H1 (cell line): Measurements from ENCODE around the gene FCRL4. TPM values are rescaled to one million over a fixed set of nuclear protein-coding genes. Genes with fewer than 3 reads are reported as not detected.

Experiments used
- CTCF ChIA-PET: fragments of 300-600 bp; sonication (Branson Sonifier 250); formaldehyde crosslinking; loops from one replicate; lab custom pipeline; 2021; ENCODE audit not compliant: partially characterized antibody; lab: Charles Lee
- POLR2A ChIA-PET: fragments of 300-600 bp; sonication (Branson Sonifier 250); formaldehyde crosslinking; loops from one replicate; lab custom pipeline; 2021; ENCODE audit warnings: inconsistent platforms; ENCODE audit not compliant: partially characterized antibody; lab: Charles Lee
- DNase-seq, 2 experiments: peaks; one replicate each; pipeline versions ENCODE4 v3.0.0 to v3.0.0-alpha.2; 2010 to 2022; ENCODE audit warnings: low spot score in 2 of 2, low read depth in 1 of 2, mixed read lengths in 1 of 2
- FAIRE-seq: peaks from 2 replicates; lab custom pipeline; 2011; peaks lifted over from hg19 to GRCh38; lab: Jason Lieb, UNC
- H2AFZ ChIP-seq: 2 replicates; pipeline ENCODE4 v1.8.1; 2012; ENCODE audit warnings: low read length, inconsistent platforms
- H2AK5ac ChIP-seq: 2 replicates; pipeline ENCODE4 v1.6.1; 2013; ENCODE audit warnings: low read depth, low read length
- H2BK120ac ChIP-seq: replicated peaks from 2 replicates; pipeline ENCODE3; 2013; ENCODE audit warnings: low read depth, low read length, inconsistent platforms
- H2BK12ac ChIP-seq: 2 replicates; pipeline ENCODE4 v1.6.1; 2013; ENCODE audit warnings: low read depth, low read length
- H2BK15ac ChIP-seq: 2 replicates; pipeline ENCODE4 v1.6.1; 2013; ENCODE audit warnings: low read length
- H2BK20ac ChIP-seq: 2 replicates; pipeline ENCODE4 v1.6.1; 2013; ENCODE audit warnings: low read length
- H2BK5ac ChIP-seq: 2 replicates; pipeline ENCODE4 v1.6.1; 2013; ENCODE audit warnings: low read depth, low read length
- H3K14ac ChIP-seq: 2 replicates; pipeline ENCODE4 v1.6.1; 2013; ENCODE audit warnings: inconsistent platforms; ENCODE audit not compliant: insufficient read length
- H3K18ac ChIP-seq: 2 replicates; pipeline ENCODE4 v1.6.1; 2013; ENCODE audit warnings: low read length; ENCODE audit errors: extremely low read depth
- H3K23ac ChIP-seq: 2 replicates; pipeline ENCODE4 v1.6.1; 2013; ENCODE audit warnings: inconsistent platforms; ENCODE audit not compliant: insufficient read length
- H3K23me2 ChIP-seq: 2 replicates; pipeline ENCODE4 v1.6.1; 2013; ENCODE audit warnings: low read depth, low read length
- H3K27ac ChIP-seq: 2 replicates; pipeline ENCODE4 v1.6.1; 2011; ENCODE audit warnings: low read depth, low read length, inconsistent platforms
- H3K27me3 ChIP-seq, 4 experiments: replicated peaks in 1 of 4; 1 replicate in 1 of 4; 2 replicates in 3 of 4; pipeline versions ENCODE4 v1.6.1 to v1.8.1; 2011 to 2013; ENCODE audit warnings: low read length in 3 of 4, mild to moderate bottlenecking in 3 of 4, inconsistent platforms in 2 of 4, mixed read lengths in 2 of 4, moderate library complexity in 1 of 4; ENCODE audit not compliant: control insufficient read depth in 3 of 4, insufficient read depth in 3 of 4; ENCODE audit errors: extremely low read depth in 1 of 4
- H3K36me3 ChIP-seq, 4 experiments: 2 replicates each; pipeline versions ENCODE4 v1.6.1 to v1.8.1; 2011 to 2013; ENCODE audit warnings: mild to moderate bottlenecking in 4 of 4, low read length in 3 of 4, moderate library complexity in 2 of 4, control low read depth in 1 of 4, inconsistent platforms in 1 of 4; ENCODE audit not compliant: insufficient read depth in 4 of 4, control insufficient read depth in 2 of 4
- H3K4ac ChIP-seq: replicated peaks from 2 replicates; pipeline ENCODE3; 2013; ENCODE audit warnings: low read length, low read depth, mixed read lengths, inconsistent platforms; ENCODE audit not compliant: insufficient read length
- H3K4me1 ChIP-seq, 4 experiments: replicated peaks in 1 of 4; 1 replicate in 1 of 4; 2 replicates in 3 of 4; pipeline versions ENCODE4 v1.6.1 to v1.8.1; 2011 to 2013; ENCODE audit warnings: low read length in 3 of 4, inconsistent platforms in 2 of 4, mixed read lengths in 1 of 4; ENCODE audit not compliant: insufficient read depth in 4 of 4, control insufficient read depth in 3 of 4
- H3K4me2 ChIP-seq, 2 experiments: 2 replicates each; pipeline versions ENCODE4 v1.6.1 to v1.8.1; 2011 to 2013; ENCODE audit warnings: low read depth in 2 of 2, low read length in 2 of 2, control low read depth in 1 of 2, inconsistent platforms in 1 of 2, mild to moderate bottlenecking in 1 of 2; ENCODE audit not compliant: insufficient read depth in 1 of 2
- H3K4me3 ChIP-seq, 4 experiments: fragments of 200-600, 300-600 bp in 1 of 4; sonication (generic), shearing (Covaris generic), sonication (Bioruptor Twin) in 1 of 4; 2 replicates each; pipeline versions ENCODE4 v1.5.1 to v1.8.1; 2011 to 2016; ENCODE audit warnings: low read length in 4 of 4, low read depth in 3 of 4, control low read depth in 2 of 4, inconsistent platforms in 2 of 4, mild to moderate bottlenecking in 2 of 4, mixed read lengths in 1 of 4, moderate library complexity in 1 of 4; ENCODE audit not compliant: insufficient read depth in 2 of 4; ENCODE audit errors: extremely low read depth in 1 of 4
- H3K56ac ChIP-seq: replicated peaks from 2 replicates; pipeline ENCODE3; 2013; ENCODE audit warnings: low read depth, mild to moderate bottlenecking, mixed read lengths, low read length, inconsistent platforms; ENCODE audit not compliant: insufficient read length
- H3K79me1 ChIP-seq: 2 replicates; pipeline ENCODE4 v1.6.1; 2013; ENCODE audit warnings: low read depth, low read length, control low read depth
- H3K79me2 ChIP-seq, 2 experiments: 2 replicates each; pipeline versions ENCODE4 v1.6.1 to v1.8.1; 2012 to 2013; ENCODE audit warnings: low read length in 2 of 2, mild to moderate bottlenecking in 2 of 2, inconsistent platforms in 1 of 2; ENCODE audit not compliant: insufficient read depth in 2 of 2, control insufficient read depth in 1 of 2
- H3K9ac ChIP-seq, 4 experiments: replicated peaks in 1 of 4; 1 replicate in 1 of 4; 2 replicates in 3 of 4; pipeline versions ENCODE4 v1.6.1 to v1.8.1; 2011 to 2013; ENCODE audit warnings: low read depth in 3 of 4, low read length in 3 of 4, control low read depth in 2 of 4, mild to moderate bottlenecking in 2 of 4, moderate library complexity in 2 of 4, inconsistent platforms in 1 of 4; ENCODE audit errors: extremely low read depth in 1 of 4
- H3K9me3 ChIP-seq, 2 experiments: 2 replicates each; pipeline versions ENCODE4 v1.6.1 to v1.8.1; 2012 to 2013; ENCODE audit warnings: mild to moderate bottlenecking in 2 of 2, moderate library complexity in 2 of 2, control low read depth in 1 of 2, inconsistent platforms in 1 of 2, low read depth in 1 of 2, low read length in 1 of 2, mixed read lengths in 1 of 2; ENCODE audit not compliant: insufficient read depth in 2 of 2
- H4K20me1 ChIP-seq, 2 experiments: replicated peaks in 1 of 2; 2 replicates each; pipeline versions ENCODE3 to v1.8.1; 2011 to 2013; ENCODE audit warnings: inconsistent platforms in 2 of 2, low read length in 2 of 2, mild to moderate bottlenecking in 1 of 2; ENCODE audit not compliant: insufficient read depth in 2 of 2, control insufficient read depth in 1 of 2
- H4K5ac ChIP-seq: 2 replicates; pipeline ENCODE4 v1.6.1; 2013; ENCODE audit warnings: low read length, low read depth, mixed read lengths, inconsistent platforms; ENCODE audit not compliant: insufficient read length
- H4K8ac ChIP-seq: 2 replicates; pipeline ENCODE4 v1.8.0; 2013; ENCODE audit warnings: mild to moderate bottlenecking, moderate library complexity, low read length, inconsistent platforms; ENCODE audit not compliant: insufficient read depth; ENCODE audit errors: extremely low read depth
- H4K91ac ChIP-seq: replicated peaks from 2 replicates; pipeline ENCODE3; 2013; ENCODE audit warnings: low read length, mixed read lengths, inconsistent platforms; ENCODE audit not compliant: insufficient read length
- BACH1 ChIP-seq: IDR thresholded peaks from 2 replicates; pipeline ENCODE4 v1.6.1; 2012; ENCODE audit warnings: low read length, improper control_type of control experiment
- CBX8 ChIP-seq: fragments of 300-800, 300-1000 bp; sonication (generic); IDR thresholded peaks from 2 replicates; pipeline ENCODE4 v1.7.1; 2016; ENCODE audit warnings: low read depth, low read length, borderline replicate concordance
- CREB1 ChIP-seq: IDR thresholded peaks from 2 replicates; pipeline ENCODE4 v1.6.1; 2012; ENCODE audit warnings: inconsistent platforms
- TAF7 ChIP-seq: optimal IDR thresholded peaks from 2 replicates; pipeline ENCODE3; 2011; ENCODE audit warnings: low read depth, mild to moderate bottlenecking, inconsistent platforms, low read length, moderate library complexity, borderline replicate concordance
- TCF12 ChIP-seq: IDR thresholded peaks from 2 replicates; pipeline ENCODE4 v1.6.1; 2011; ENCODE audit warnings: low read depth, mild to moderate bottlenecking, low read length
- WGBS, 2 experiments: shearing (Covaris generic) in 1 of 2; methylation state at CpG; one replicate each; pipeline versions ENCODE4 v1.1.6 to v1.1.7; 2013 to 2015; ENCODE audit warnings: low lambda C conversion rate in 2 of 2, mixed read lengths in 2 of 2, inconsistent platforms in 1 of 2, low coverage in 1 of 2, missing lambda C conversion rate in 1 of 2; ENCODE audit not compliant: insufficient replicate concordance in 2 of 2, insufficient coverage in 1 of 2, insufficient read length in 1 of 2; ENCODE audit errors: extremely low coverage in 1 of 2, missing lambda C conversion rate in 1 of 2; 5-methylcytosine and 5-hydroxymethylcytosine counted together
- polyA plus RNA-seq, 7 experiments: library from polyadenylated mRNA; depleted of rRNA in 3 of 7; stranded (reverse) in 5 of 7; unstranded in 2 of 7; fragments of >200 nt in 5 of 7; fragments of 200-250 nt in 2 of 7; gene quantifications; 1 replicate in 5 of 7; 2 replicates in 1 of 7; 4 replicates in 1 of 7; pipeline versions ENCODE4 v1.2.1 to v1.2.3, GENCODE V29; 2011 to 2013; ENCODE audit warnings: missing spikeins in 2 of 7, mixed read lengths in 2 of 7
- total RNA-seq: library from RNA; stranded (reverse); fragmentation: NEBNext Ultra II Directional; extraction: Animal tissue kit (Norgen Biotek cat#: 25700); gene quantifications from 2 replicates; pipeline ENCODE4 v1.2.1, GENCODE V29; 2021

The FCRL4 gene
- total and polyA plus RNA-seq, 2 of the 8 experiments (the other 6 are each of a cell fraction or from before 2014, with no cell fraction given): not detected

DNA sequence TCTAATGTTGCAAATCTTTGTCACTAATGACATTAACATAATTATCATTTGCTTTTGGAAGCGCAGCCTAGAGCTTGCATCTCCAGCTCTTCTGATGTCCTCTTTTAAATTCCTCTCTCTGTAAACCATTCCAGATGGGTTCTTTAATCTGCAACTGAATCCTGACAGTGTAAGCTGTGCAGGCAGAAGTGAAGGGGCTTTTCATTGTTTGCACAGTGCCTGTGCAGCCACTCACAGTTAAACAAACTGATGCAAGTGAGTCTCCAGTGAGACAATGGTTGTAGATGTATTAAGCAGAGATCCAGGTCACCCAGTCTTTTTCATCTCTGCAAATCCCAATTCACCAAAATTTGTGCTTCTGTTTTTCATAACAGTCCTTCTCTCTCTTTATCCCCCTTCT lies 23.0 kb downstream of the FCRL4 start:
- H3K18ac ChIP-seq: no peak overlapping the region
- no peaks in the 10 kb centered on the region for H3K79me2 ChIP-seq
- H4K20me1 ChIP-seq: no peaks in the 10 kb centered on the region
- ChIA-PET CTCF (no interaction called here), POLR2A (no interaction called here)
- H4K5ac ChIP-seq: no peak overlapping the region
- no peak overlapping the region for H3K9ac ChIP-seq
- H3K14ac ChIP-seq: no peak overlapping the region
- no peak overlapping the region for H2BK12ac ChIP-seq
- no peak overlapping the region for H4K91ac ChIP-seq
- no peak overlapping the region for H2AK5ac ChIP-seq
- FAIRE-seq (no peak), DNase-seq (no peak)
- no peak overlapping the region for H2BK120ac ChIP-seq
- H3K23me2 ChIP-seq: no peaks in the 10 kb centered on the region
- no peak overlapping the region for H3K4me2 ChIP-seq
- no peaks in the 10 kb centered on the region for H3K79me1 ChIP-seq
- no peaks in the 10 kb centered on the region for H3K36me3 ChIP-seq
- WGBS, 2 experiments: 85% methylated on average over 1 of the region's 1 CpG; no CpG with 5 or more reads in 1 of the 2 experiments
- H4K8ac ChIP-seq: no peak overlapping the region
- no peak overlapping the region for H2AFZ ChIP-seq
- TF ChIP-seq TCF12: no peak
- no peak for TF ChIP-seq TAF7
- no peak for TF ChIP-seq CREB1
- TF ChIP-seq CBX8: no peak
- TF ChIP-seq BACH1: no peak
- H2BK5ac ChIP-seq: no peak overlapping the region
- no peak overlapping the region for H3K23ac ChIP-seq
- peaks cover 0 to 2% (median 0%) of the 10 kb centered on the region in 4 experiments; a peak in 2 of 7 replicates for H3K4me1 ChIP-seq
- H3K27ac ChIP-seq: no peak overlapping the region
- no peak overlapping the region for H2BK20ac ChIP-seq
- H3K4me3 ChIP-seq: no peak overlapping the region
- no peak overlapping the region for H3K4ac ChIP-seq
- no peaks in the 10 kb centered on the region for H3K27me3 ChIP-seq
- no peak overlapping the region for H3K56ac ChIP-seq
- H3K9me3 ChIP-seq: no peaks in the 10 kb centered on the region
- no peak overlapping the region for H2BK15ac ChIP-seq
